Measurements from ENCODE around the gene DAND5.

Gene DAND5, protein sequence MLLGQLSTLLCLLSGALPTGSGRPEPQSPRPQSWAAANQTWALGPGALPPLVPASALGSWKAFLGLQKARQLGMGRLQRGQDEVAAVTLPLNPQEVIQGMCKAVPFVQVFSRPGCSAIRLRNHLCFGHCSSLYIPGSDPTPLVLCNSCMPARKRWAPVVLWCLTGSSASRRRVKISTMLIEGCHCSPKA

GRCh38 chr19:12969292-12969988, at the start of gene DAND5:
Gene DAND5 (plus strand): TSS chr19:12969576. CDS start chr19:12969661, 85 bp downstream.
- DNase-seq: no peak

DNA sequence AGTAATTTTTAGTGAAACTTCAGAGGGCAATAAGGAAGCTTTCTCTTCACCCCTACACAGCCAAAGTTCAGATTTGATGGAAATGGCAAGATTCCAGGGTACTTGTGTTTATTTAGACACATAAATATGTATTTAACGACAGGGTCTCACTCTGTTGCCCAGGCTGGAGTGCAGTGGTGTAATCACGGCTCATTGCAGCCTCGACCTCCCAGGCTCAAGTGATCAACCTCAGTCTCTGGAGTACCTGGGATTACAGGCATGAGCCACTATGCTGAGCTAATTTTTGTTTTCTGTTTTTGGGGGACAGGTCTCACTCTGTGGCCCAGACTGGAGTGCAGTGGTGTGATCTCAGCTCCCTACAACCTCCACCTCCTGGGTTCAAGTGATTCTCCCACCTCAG, 48.3 kb upstream of the DAND5 start:
- DNase-seq: no peak

GRCh38 chr19:12922959-12923358, 46.4 kb upstream of the DAND5 start:
- no peak for DNase-seq

DNA sequence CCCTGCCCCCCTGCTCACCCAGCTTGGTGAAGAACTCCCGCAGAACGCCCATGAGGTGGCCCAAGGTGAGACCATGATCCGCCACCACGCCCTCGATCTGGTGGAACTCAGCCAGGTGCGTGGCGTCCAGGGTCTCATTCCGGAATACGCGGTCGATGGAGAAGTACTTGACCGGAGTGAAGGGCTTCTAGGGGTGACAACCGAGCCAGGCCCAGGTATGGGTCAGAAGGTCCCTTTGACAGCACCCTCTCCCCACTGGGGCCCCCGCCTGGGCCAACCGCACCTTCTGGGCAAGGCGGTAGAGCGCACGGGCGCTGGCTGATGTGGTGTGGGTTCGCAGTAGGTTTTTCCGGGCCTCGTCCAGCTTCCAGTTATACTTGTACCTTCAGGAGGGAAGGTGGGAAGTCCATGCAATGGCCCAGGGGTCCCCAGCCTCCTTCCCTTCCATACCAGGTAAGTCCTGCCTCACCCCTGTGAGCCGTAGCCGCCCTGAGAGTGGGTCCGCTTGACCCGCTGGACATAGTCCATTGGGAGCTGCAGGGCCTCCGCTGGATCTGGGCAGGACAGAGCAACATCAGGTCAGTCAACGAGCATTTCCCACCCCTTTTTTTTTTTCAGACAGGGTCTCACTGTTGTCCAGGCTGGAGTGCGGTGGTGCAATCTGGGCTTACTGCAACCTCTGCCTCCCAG, 44.6 kb upstream of the DAND5 start:
- no peak for DNase-seq

DNA sequence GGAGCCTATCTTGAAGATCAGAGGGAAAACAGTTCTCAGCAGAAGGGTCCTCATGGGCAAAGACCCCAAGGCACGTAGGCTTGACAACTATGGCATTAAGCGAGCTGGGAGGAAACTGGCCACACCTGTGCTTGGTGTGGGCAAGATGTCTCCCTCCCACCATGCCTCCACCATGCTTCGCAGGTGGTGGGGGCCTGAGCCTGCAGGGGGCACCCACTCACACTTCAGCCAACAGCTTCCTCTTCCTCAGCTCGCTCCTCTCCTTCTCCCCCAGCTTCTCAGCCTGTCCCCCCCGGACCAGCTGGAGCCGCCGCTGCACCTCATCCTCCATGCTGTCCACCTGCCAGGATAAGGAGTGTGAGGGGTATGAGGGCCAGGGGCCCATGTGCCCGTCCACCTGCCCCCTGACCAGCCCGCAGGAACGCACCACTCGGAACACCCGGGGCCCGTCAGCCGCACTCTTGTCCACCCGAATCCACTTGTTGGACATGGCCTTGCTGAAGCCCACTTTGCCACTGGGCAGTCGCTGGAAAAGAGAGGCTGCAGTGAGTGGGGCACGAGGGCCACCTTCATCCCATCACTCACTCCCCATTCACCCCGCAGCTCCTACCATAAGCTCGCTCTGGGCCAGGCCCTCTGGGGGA, 39.3 kb upstream of the DAND5 start:
- no peak for DNase-seq

- no peak for DNase-seq
Measured at GRCh38 chr19:12932392-12933286, 36.7 kb upstream of the DAND5 start.

DNA sequence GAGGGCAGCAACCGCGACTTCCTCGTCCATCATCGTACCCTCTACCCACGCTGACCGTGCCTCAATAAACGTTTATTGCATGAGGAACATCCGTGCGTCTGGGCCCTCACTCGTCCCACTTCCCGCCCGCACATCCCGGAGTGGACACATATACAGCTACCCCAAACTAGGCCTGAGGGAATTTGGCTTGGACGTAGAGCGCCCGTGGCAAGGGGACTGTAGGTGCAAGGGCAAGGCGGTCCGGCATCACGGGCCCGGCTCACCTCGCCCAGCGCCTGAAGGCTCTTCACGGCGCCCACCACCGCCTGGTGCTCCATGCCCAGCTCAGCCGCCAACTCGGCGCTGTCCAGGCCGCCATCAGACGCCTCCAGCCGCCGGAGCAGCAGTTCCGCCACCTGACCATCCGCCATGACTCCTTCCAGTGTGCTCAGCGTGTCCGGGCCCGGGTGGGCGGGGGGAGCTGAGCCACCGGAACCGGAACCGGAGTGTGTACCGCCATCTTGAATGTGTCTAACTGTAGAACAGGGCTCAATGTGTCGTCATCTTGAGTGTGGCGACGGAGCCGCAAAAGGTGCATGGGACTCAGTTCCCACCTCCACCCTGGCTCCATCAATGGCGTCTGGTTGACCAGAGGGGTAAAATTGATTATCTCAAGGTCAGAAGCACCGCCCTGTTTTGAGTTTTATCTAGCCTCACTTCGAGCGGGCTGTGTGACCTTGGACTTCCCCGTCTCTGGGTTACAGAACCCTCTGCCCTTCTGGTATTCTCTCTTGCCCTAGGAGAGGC, 35.9 kb upstream of the DAND5 start, which contains the start of gene FARSA:
TSS of gene FARSA (minus strand) at position 425 of the 786 bp plus-strand sequence. CDS start at position 410, 15 bp downstream.
- peak; percentile 95 for DNase-seq

GRCh38 chr19:12935071-12935470, 34.3 kb upstream of the DAND5 start:
- DNase-seq: no peak

- no peak for DNase-seq
Measured at GRCh38 chr19:12936582-12936981, 32.8 kb upstream of the DAND5 start.

DNA sequence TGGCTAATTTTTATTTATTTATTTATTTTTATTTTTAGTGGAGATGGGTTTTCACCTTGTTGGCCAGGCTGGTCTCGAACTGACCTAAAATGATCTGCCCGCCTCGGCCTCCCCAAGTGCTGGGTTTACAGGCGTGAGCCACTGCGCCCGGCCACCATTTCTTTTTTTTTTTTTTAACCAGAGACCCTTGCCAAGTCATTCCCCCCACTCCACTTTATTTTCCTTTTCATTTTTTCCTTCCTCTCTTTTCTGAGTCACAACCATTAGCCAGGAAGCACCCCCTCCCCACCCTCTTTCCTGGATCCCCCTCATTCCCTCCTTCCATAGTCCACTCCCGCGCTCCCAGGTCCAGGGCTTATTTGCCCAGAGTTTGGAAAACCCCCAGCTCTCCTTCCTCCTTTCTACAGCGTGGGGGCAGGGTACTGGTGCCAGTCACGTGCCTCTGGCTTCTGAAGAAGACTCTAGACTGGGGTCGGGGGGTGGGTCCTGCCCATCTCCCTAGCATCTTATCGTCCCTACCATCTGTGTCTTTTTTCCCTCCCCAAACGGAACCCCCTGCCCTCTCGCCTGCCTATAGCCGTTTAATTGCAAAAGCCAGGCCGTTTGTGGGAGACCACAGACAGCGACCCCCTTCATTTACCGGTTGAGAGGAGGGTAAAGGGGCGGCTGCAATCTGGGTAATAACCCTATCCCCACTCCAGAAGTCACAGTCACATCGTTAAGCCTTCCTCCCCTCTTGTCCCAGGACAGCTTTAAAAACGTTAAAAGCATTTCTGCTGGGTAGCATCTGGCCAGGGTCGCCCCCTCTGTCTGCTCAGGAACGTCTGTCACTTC, 32.1 kb upstream of the DAND5 start:
- DNase-seq: no peak

DNA sequence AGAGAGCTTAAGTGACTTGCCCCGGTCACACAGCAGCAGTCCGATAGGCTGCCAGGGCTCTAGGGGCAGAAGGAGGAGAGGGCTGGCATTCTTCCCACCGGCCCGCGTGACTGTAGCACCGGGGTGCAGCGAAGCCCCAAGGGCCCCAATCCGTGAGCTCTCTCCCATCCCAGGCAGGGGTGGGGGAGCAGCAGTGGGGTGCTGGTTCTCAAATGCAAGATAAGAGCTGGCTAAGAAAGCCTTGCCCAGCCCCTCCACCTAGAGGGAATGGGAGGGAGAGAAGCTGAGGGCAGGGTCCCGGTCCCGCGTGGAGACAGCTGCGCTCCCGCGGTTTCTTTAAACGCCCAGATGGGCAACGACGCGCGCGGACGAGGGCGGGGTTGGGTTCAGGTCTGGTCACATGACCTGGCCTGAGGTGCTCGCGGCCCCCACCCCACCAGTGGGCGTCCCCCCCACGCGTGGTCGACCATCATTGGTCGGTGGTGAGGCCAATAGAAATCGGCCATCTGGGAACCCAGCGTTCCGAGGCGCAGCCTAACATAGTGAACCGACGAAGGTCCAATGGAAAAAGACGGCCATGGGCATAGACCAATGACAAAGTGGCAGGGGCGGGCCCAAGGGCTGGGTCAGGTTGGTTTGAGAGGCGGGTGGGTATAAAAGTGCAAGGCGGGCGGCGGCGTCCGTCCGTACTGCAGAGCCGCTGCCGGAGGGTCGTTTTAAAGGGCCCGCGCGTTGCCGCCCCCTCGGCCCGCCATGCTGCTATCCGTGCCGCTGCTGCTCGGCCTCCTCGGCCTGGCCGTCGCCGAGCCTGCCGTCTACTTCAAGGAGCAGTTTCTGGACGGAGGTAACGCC, 31.2 kb upstream of the DAND5 start, which contains the start of gene CALR:
TSS of gene CALR (plus strand) at position 683 of the 852 bp plus-strand sequence. CDS start at position 754, 71 bp downstream.
- peak; percentile 99 for DNase-seq

GRCh38 chr19:12938779-12939601, 30.4 kb upstream of the DAND5 start:
- peak; percentile 49 for DNase-seq

DNA sequence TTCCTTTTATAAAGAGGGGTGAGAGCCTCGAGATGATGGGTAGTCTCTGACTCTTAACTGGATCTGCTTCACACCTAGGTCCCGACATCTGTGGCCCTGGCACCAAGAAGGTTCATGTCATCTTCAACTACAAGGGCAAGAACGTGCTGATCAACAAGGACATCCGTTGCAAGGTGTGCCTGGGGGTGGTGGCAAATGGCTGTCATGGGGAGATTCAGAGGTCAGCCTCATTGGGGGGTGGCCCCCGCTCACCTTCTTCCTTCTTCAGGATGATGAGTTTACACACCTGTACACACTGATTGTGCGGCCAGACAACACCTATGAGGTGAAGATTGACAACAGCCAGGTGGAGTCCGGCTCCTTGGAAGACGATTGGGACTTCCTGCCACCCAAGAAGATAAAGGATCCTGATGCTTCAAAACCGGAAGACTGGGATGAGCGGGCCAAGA, 29.4 kb upstream of the DAND5 start:
- no peak for DNase-seq

GRCh38 chr19:12940897-12941296, 28.5 kb upstream of the DAND5 start:
- no peak for DNase-seq

DNA sequence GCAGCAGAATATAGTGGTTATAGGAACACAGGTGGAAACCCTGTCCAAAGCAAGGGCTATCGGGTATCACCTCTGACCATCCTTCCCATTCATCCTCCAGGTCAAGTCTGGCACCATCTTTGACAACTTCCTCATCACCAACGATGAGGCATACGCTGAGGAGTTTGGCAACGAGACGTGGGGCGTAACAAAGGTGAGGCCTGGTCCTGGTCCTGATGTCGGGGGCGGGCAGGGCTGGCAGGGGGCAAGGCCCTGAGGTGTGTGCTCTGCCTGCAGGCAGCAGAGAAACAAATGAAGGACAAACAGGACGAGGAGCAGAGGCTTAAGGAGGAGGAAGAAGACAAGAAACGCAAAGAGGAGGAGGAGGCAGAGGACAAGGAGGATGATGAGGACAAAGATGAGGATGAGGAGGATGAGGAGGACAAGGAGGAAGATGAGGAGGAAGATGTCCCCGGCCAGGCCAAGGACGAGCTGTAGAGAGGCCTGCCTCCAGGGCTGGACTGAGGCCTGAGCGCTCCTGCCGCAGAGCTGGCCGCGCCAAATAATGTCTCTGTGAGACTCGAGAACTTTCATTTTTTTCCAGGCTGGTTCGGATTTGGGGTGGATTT, 25.8 kb upstream of the DAND5 start:
- no peak for DNase-seq

DNA sequence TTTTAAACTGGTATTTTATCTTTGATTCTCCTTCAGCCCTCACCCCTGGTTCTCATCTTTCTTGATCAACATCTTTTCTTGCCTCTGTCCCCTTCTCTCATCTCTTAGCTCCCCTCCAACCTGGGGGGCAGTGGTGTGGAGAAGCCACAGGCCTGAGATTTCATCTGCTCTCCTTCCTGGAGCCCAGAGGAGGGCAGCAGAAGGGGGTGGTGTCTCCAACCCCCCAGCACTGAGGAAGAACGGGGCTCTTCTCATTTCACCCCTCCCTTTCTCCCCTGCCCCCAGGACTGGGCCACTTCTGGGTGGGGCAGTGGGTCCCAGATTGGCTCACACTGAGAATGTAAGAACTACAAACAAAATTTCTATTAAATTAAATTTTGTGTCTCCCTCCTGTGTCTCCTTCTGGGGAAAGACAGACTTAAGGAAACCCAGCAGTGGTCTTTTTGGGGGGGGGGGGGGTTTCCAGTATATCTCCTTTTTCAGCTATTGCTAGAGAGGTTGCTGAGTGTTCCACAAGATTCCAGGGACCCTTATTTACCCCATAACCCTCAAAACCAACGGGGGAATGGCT, 25.2 kb upstream of the DAND5 start:
- DNase-seq: no peak

DNA sequence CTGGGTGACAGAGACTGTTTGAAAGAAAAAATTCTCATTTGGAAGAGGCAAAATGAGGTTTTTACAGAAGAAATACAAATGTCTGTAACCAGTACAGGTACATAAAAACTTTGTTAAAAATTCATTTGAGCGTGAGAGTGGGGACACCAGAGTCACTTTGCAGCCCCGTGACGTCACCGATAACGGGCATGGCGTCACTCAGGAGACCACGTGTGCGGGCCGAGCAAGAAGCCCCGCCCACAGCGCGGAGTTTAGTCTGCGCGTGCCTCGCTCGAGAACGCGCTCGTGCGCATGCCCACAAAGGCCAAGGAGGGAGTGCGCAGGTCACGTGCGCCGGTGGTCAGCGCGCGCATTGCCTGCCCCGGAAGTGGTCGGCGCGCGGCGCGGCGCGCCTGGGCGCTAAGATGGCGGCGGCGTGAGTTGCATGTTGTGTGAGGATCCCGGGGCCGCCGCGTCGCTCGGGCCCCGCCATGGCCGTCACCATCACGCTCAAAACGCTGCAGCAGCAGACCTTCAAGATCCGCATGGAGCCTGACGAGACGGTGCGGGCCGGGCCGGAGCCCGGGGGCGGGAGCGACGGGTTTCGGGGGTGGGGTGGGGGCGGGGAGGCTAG, 23.8 kb upstream of the DAND5 start, which contains the start of gene RAD23A:
TSS of gene RAD23A (plus strand) at position 384 of the 613 bp plus-strand sequence. CDS start at position 471, 87 bp downstream.
- DNase-seq: peak; percentile 99
